NCI-H774 (cell line): ENCODE results near the gene PRMT1.

Experiments
- DNase-seq: peaks from one replicate; lab custom pipeline; 2025; lab: John Stamatoyannopoulos, UW

The PRMT1 gene

GRCh38 chr19:49669516-49669915 is 7.6 kb upstream of the PRMT1 start:
- no peak for DNase-seq

- DNase-seq = peak; percentile 71
Observed at GRCh38 chr19:49672131-49672919, 4.7 kb upstream of the PRMT1 start.

GRCh38 chr19:49676136-49676783 is 811 bp upstream of the PRMT1 start:
- peak; percentile 91 for DNase-seq

GRCh38 chr19:49676784-49677230 is 264 bp upstream of the PRMT1 start:
- peak; percentile 100 for DNase-seq

- DNase-seq = peak; percentile 3
Observed at GRCh38 chr19:49677901-49678674, 1.0 kb downstream of the PRMT1 start.

- DNase-seq = no peak
Observed at GRCh38 chr19:49678985-49679770, 2.1 kb downstream of the PRMT1 start.

- DNase-seq = no peak
Observed at GRCh38 chr19:49679771-49680413, 2.8 kb downstream of the PRMT1 start.

- DNase-seq = peak; percentile 76
Observed at GRCh38 chr19:49680421-49681351, 3.6 kb downstream of the PRMT1 start.

GRCh38 chr19:49681830-49682229 is 4.8 kb downstream of the PRMT1 start:
- DNase-seq = no peak

- no peak for DNase-seq
Observed at GRCh38 chr19:49682274-49682673, 5.2 kb downstream of the PRMT1 start.

- DNase-seq = no peak
Observed at GRCh38 chr19:49683814-49684250, 6.8 kb downstream of the PRMT1 start.

- DNase-seq = no peak
Observed at GRCh38 chr19:49684251-49684982, 7.3 kb downstream of the PRMT1 start.

- no peak for DNase-seq
Observed at GRCh38 chr19:49684983-49685553, 8.0 kb downstream of the PRMT1 start.

- no peak for DNase-seq
Observed at GRCh38 chr19:49685845-49686332, 8.8 kb downstream of the PRMT1 start.

- no peak for DNase-seq
Observed at GRCh38 chr19:49686503-49687088, 9.5 kb downstream of the PRMT1 start.

GRCh38 chr19:49687150-49687549 is 10.1 kb downstream of the PRMT1 start:
- DNase-seq = no peak

GRCh38 chr19:49687566-49688316 is 10.7 kb downstream of the PRMT1 start:
- DNase-seq = no peak
